WERI-Rb-1 (cell line): ENCODE results near the gene MC3R.

ENCODE experiments used
- DNase-seq: peaks from one replicate; pipeline ENCODE4 v3.0.0-alpha.2; 2020
- H3K27ac ChIP-seq: fragments of 250-450 bp; sonication (Bioruptor Pico); 2 replicates; pipeline ENCODE4 v1.5.1; 2020; ENCODE audit warnings: mild to moderate bottlenecking, moderate library complexity
- H3K27me3 ChIP-seq: fragments of 250-450 bp; sonication (Bioruptor Pico); 2 replicates; pipeline ENCODE4 v1.5.1; 2021; ENCODE audit warnings: mild to moderate bottlenecking, low read depth, moderate library complexity; ENCODE audit not compliant: insufficient read depth, severe bottlenecking
- H3K36me3 ChIP-seq: fragments of 250-450 bp; sonication (Bioruptor Pico); 2 replicates; pipeline ENCODE4 v1.5.1; 2020; ENCODE audit warnings: mild to moderate bottlenecking, moderate library complexity
- H3K4me3 ChIP-seq: 2 replicates; pipeline ENCODE4 v1.5.1; 2011; ENCODE audit warnings: low read depth, mild to moderate bottlenecking, control low read depth, low read length
- H3K9me3 ChIP-seq: fragments of 250-450 bp; sonication (Bioruptor Pico); 2 replicates; pipeline ENCODE4 v1.5.1; 2021; ENCODE audit warnings: mild to moderate bottlenecking, moderate library complexity; ENCODE audit not compliant: severe bottlenecking
- TF ChIP-seq, protein P1 (sequence below): IDR thresholded peaks from 2 replicates; pipeline ENCODE4 v1.5.1; 2011; ENCODE audit warnings: low read depth, mild to moderate bottlenecking, control low read depth, inconsistent platforms, low read length

Gene MC3R

DNA sequence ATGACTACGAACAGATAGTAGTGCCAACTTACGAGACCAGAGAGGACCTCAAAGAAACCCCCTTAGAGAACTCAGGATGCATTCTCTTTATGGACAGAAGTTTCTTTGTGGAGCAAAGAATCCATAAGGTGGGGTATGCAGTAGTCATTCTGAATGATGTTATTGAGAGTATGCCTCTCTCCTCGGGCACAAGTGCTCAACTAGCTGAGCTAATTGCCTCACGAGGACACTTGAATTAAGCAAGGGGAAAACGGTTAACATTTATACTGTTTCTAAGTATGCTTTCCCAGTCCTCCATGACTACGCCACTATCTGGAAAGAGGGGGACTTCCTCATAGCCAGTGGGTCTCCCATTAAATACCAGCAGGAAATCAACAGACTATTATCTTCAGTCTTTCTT is 25.6 kb downstream of the MC3R start:
- Histone ChIP-seq H3K27ac (no peak overlapping the region), H3K9me3 (no peaks in the 10 kb centered on the region), H3K4me3 (no peak overlapping the region), H3K36me3 (no peaks in the 10 kb centered on the region), H3K27me3 (peaks cover 42% of the 10 kb centered on the region)
- DNase-seq: no peak
- TF ChIP-seq, protein P1, sequence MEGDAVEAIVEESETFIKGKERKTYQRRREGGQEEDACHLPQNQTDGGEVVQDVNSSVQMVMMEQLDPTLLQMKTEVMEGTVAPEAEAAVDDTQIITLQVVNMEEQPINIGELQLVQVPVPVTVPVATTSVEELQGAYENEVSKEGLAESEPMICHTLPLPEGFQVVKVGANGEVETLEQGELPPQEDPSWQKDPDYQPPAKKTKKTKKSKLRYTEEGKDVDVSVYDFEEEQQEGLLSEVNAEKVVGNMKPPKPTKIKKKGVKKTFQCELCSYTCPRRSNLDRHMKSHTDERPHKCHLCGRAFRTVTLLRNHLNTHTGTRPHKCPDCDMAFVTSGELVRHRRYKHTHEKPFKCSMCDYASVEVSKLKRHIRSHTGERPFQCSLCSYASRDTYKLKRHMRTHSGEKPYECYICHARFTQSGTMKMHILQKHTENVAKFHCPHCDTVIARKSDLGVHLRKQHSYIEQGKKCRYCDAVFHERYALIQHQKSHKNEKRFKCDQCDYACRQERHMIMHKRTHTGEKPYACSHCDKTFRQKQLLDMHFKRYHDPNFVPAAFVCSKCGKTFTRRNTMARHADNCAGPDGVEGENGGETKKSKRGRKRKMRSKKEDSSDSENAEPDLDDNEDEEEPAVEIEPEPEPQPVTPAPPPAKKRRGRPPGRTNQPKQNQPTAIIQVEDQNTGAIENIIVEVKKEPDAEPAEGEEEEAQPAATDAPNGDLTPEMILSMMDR: no peak

DNA sequence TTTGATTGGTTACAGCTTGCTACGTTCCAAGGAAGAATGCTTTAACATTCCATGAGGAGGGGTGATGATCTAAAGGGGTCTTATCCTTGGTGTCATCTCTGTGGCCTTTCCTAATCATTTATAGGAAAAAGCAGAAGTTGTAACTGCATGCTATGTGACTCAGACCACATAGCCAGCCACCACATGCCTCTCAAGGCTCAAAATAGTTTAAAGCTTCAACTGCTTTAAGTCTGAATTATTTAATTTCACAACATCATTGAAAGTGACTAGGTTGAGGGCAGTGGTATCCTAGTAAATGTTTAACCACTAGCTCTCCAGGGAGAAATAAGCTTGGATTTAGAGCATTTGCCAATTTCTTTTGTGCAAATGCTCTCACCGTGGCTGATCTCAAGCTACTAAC is 29.7 kb downstream of the MC3R start:
- TF ChIP-seq, protein P1: no peak
- no peak overlapping the region for H3K4me3 ChIP-seq
- H3K27me3 ChIP-seq: peaks cover 20% of the 10 kb centered on the region
- H3K36me3 ChIP-seq: no peaks in the 10 kb centered on the region
- no peaks in the 10 kb centered on the region for H3K9me3 ChIP-seq
- H3K27ac ChIP-seq: no peak overlapping the region
- no peak for DNase-seq

DNA sequence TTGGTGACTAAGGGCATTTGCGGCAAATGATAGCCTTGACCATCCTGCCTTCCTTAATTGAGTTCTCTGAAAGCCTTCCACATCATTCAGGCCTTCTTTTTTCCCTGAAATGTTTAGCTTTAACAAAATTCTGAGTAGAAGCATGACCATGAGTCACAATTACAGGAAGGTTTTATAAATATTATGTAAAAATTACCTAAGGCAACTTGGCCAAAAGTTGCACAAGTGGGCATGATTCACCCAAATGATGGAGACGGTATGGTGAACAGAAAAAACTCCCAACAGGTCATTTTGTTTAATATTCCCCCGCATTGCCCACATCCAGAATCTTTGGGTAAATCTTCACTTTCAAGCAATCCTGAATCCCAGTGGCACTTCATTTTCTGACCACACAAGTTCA is 37.0 kb downstream of the MC3R start:
- H3K27ac ChIP-seq: no peak overlapping the region
- no peak overlapping the region for H3K4me3 ChIP-seq
- no peak for DNase-seq
- peaks cover 27% of the 10 kb centered on the region for H3K27me3 ChIP-seq
- H3K9me3 ChIP-seq: peaks cover 4% of the 10 kb centered on the region
- H3K36me3 ChIP-seq: no peaks in the 10 kb centered on the region
- TF ChIP-seq, protein P1: no peak

DNA sequence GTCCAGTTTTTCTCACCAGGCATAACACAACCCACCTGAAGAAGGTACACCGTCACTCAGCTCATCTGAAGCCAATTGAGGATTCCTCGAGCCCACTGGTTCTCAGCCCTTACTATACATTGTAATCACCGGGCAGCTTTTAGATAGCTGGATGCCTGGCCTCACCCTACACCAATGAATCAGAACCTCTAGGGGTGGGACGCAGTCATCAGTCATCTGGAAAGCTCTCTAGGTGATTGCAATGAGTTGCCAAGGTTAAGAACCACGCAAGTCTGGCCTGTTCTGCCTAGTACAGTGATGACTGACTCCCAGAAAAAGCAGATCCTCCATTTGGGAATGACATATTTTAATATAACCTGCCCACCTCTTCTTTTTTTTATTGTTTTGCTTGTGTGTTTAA is 41.1 kb downstream of the MC3R start:
- Histone ChIP-seq H3K36me3 (no peaks in the 10 kb centered on the region), H3K27me3 (peaks cover 62% of the 10 kb centered on the region), H3K4me3 (no peak overlapping the region), H3K27ac (no peak overlapping the region), H3K9me3 (no peaks in the 10 kb centered on the region)
- TF ChIP-seq, protein P1: no peak
- DNase-seq: no peak

DNA sequence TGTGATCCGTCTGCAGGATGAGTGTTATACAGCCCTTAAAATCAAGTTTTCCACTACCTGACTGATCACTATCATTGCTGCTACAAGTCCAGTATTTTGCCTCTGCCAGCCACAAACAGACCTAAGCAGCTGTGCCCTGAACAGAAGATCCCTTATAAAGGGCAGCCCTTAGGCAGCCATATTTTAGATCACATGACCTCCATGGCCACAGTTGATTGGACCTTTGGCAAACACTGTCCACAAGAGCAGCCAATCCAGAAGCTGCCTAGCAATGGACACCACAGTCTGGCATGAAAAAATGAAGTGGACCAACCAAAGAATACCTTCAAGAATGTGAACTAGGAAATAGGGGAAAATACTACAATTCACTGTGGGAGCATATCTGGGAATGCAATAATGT is 50.8 kb downstream of the MC3R start:
- H3K27me3 ChIP-seq: peaks cover 77% of the 10 kb centered on the region
- TF ChIP-seq, protein P1: no peak
- no peak overlapping the region for H3K27ac ChIP-seq
- no peaks in the 10 kb centered on the region for H3K36me3 ChIP-seq
- peaks cover 4% of the 10 kb centered on the region for H3K9me3 ChIP-seq
- no peak for DNase-seq
- no peak overlapping the region for H3K4me3 ChIP-seq
